LNCAP (cell line): ENCODE data around the gene KCND3.

Experiments
- TF ChIP-seq, protein P1 (sequence below): fragments of 450-650 bp; IDR thresholded peaks from 2 replicates; pipeline ENCODE4 v1.5.1; 2017; ENCODE audit warnings: mild to moderate bottlenecking

KCND3 gene

DNA sequence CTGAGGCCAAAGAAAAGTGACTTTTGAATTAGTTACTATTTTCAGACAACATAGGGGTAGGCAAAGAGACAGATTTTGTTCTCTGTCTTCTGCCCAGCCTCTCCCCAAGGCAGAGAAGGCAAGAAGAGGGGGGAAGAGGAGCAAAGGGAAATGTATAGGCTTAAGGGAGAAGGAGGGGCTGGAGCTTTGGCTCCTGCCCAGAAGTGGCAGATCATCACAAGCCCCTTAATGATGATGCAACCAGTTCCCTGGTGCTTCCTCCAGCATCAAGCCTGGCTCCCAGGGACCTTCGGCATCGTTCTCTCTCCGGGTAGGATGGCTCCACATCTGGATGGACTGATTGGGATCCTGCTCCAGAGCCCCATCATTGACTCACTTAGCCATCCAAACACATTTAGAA, 112.8 kb downstream of the KCND3 start:
- TF ChIP-seq, protein P1, sequence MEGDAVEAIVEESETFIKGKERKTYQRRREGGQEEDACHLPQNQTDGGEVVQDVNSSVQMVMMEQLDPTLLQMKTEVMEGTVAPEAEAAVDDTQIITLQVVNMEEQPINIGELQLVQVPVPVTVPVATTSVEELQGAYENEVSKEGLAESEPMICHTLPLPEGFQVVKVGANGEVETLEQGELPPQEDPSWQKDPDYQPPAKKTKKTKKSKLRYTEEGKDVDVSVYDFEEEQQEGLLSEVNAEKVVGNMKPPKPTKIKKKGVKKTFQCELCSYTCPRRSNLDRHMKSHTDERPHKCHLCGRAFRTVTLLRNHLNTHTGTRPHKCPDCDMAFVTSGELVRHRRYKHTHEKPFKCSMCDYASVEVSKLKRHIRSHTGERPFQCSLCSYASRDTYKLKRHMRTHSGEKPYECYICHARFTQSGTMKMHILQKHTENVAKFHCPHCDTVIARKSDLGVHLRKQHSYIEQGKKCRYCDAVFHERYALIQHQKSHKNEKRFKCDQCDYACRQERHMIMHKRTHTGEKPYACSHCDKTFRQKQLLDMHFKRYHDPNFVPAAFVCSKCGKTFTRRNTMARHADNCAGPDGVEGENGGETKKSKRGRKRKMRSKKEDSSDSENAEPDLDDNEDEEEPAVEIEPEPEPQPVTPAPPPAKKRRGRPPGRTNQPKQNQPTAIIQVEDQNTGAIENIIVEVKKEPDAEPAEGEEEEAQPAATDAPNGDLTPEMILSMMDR = no peak

DNA sequence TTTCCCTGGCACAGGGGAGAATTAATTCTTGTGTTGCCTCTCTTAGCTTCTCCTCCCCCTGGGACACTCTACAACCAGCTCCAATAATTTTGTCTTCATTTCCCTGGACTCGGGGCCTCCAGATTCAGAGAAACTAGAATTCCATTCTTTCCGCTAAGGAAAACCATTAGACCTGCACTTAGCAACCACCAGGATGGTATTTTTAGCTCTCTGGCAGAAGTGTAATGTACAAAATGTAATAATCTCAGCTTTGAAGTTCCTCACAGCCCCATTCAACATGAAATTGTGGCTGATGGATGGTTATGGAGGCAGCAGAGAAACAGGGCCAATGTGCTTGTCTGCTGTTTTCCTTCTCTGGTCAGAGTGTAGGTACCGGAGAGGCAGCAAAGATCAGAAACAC, 113.8 kb downstream of the KCND3 start:
- TF ChIP-seq, protein P1 = no peak

DNA sequence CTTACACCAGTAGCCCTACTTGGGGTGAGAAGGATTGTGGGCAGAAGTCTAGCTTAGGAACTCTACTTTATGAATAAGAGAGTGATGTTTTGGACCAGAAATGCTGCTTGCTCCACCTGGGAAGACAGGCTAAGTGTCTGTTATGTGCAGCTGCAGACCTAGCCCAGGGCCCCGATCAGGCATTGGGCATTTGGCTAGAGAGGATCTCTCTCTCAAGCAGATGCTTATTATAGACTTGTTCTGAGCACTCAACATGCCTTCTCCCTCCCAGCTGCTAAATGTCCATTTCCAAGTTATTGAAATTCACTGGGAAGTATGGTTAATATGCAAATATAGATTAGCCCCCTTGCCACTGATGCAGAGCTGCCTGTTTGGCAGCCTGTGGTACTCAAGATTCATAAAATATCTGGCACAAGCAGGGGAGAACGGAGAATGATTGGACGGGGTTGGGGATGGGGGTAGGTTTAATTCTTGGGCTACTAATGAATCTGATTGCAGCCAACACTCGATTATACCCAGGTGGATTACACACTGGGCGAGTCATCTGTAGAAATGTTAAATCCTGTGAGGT, 115.9 kb downstream of the KCND3 start:
- TF ChIP-seq, protein P1 = no peak

DNA sequence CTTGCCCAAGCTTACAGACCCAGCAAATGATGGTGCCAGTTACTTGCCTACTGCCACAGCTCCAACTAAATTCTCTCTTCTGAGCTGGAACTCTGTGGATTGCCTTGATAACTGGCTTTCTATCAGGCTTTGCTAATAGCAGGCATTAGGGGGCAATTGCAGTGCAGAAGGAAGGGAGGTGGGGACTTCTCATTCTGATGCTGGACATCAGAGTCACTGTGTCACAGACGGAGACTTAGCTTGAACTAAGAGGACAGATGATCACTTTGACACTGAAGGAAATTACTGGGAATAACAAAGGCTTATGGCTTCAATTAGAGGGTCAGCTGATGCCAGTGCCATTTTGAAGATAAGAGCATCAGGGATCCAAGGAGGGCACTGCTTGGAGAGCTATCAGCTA, 119.3 kb downstream of the KCND3 start:
- TF ChIP-seq, protein P1 = no peak

DNA sequence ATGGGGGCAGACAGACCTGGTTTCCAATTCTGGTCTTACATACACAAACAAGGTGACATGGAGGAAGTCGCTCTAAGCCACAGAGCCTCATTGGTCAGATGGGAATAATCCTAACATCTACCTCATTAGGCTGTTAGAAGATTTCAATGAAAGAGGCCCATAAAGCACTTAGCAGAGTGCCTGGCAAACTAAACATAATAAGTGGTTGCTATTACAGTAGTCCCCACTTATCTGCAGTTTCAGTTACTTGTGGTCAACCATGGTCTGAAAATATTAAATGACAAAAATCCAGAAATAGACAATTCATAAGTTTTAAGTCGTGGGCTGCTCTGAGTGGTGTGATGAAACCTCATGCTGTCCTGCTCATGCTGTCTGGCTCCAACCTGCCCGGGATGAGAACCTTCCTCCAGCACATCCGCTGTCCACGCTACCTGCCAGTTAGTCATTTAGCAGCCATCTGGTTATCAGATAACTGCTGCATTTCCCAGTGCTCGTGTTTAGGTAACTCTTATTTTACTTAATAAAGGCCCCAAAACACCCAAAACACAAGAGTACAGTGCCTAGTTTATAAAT, 121.5 kb downstream of the KCND3 start:
- TF ChIP-seq, protein P1 = no peak

DNA sequence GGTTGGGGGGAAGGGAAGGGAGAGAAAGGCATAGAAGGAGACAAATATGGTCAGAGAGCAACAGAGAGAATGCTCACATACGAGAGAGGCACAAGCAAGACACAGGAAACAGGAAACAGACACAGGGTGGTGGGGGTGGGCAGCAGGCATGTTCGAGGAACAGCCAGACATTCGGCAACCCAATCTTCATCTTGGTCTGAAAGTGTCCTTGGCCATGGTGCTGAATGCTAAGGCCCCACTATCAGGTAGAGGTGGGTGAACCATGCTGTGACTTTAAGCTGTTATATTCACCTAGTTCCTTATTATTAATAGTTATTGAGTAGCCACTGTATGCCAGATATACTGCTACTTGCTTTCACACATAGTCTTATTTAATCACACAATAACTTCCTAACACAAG, 124.6 kb downstream of the KCND3 start:
- TF ChIP-seq, protein P1 = no peak

DNA sequence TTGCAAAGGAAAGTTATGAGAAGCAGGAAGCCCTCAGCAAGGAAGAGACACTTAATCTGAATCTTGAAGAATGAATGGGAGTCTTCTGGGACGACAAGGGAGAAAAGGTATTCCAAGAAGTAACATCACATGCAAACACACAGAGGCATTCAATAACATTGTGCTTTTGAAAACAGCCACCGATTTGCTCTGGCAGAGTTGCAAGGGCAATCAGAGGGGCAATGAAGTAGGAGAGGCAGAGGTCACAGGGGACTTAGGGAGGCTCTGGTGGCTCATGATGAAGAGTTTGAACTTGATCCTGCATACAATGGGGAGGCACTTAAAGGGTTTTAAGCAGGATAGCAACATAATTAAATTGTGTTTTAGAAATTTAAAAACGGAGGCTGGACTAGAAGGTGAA, 126.1 kb downstream of the KCND3 start:
- TF ChIP-seq, protein P1 = no peak

DNA sequence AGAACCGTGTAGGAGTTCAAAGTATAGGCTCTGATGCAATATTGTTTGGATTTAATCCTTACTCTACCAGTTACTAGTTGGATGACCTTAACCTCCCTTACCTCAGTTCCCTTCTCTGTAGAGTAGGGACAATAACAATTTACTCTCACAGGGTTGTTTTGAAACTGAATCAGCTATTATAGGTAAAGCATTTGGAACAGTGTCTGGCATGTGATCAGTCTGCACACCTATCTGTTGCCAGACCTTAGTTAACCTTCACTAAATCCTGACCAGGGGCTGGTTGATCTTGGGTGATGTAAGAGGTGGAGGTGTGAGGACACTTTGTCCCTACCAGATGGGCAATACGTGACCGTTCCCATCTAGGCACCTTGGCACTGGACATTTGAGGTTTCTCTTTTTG, 126.9 kb downstream of the KCND3 start:
- TF ChIP-seq, protein P1 = no peak
